Measurements from ENCODE around the gene HS3ST5. TPM values are rescaled to one million over a fixed set of nuclear protein-coding genes. Genes with fewer than 3 reads are reported as not detected.
"Not testable (repeated sequence)": the region's sequence is repeated elsewhere in the genome, so short reads cannot be mapped to it uniquely, and the experiment has no call there.

Gene HS3ST5
- total and polyA plus RNA-seq, 2 donors, result 0.02 to 0.05 TPM

DNA sequence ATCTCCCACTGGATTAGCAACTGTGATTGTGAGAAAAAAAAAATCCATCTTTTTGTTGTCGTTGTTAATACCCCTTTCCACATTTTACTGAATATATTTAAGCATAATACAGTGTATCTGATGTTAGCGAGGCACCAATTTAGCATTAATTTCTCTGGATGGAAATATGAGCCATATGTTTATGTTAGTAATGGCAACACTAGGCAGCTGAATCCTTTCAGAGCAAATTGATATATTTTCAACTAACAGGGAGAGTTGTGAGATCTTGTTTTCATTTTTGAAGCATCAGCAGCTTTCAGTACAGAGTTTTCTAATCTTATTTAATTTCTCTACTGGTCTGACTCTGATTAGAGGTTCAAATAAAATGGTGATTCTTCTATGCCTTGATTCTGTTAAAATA is 287.1 kb downstream of the HS3ST5 start:
- Histone ChIP-seq H3K9me3 (ENCODE audit: control insufficient read depth in 2 of 2, insufficient read depth in 1 of 2, low read length in 1 of 2) (no peaks in the 10 kb centered on the region), H3K4me3 (ENCODE audit: low read length in 2 of 2) (no peak overlapping the region), H3K4me1 (ENCODE audit: control insufficient read depth in 2 of 2, insufficient read depth in 2 of 2, low read length in 2 of 2) (no peaks in the 10 kb centered on the region), H3K27ac (ENCODE audit: low read depth in 1 of 2, low read length in 1 of 2) (no peak overlapping the region), H3K36me3 (ENCODE audit: control insufficient read depth in 2 of 2, insufficient read depth in 2 of 2, low read length in 1 of 2) (no peaks in the 10 kb centered on the region), H3K27me3 (ENCODE audit: control insufficient read depth in 2 of 2, insufficient read depth in 1 of 2, low read length in 1 of 2) (no peaks in the 10 kb centered on the region)
- DNase-seq (ENCODE audit: low read depth in 6 of 9, low spot score in 9 of 9), result no peak
- WGBS, result 90% methylated on average over 2 of the region's 2 CpGs

DNA sequence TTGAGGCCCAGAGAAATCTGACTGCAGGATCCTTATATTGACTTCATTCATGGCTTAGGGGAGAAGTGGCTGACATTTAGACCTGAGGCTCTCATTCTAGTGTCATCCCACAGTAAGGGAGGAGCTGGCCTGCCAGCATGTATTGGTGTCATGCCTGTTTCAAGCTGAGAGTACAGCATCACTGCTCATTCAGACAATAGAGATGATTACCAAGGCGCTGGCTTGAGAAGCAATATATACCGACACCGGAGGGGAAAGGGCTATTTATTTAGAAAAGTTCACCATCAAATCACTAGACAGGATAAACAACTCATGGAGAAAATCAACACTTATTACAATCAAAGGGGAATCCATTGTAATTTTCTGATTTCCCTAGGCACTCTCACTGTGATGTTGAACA is 287.5 kb downstream of the HS3ST5 start:
- 94% methylated on average over 3 of the region's 3 CpGs for WGBS
- no peak overlapping the region for H3K27ac ChIP-seq (ENCODE audit: low read depth in 1 of 2, low read length in 1 of 2)
- no peaks in the 10 kb centered on the region for H3K36me3 ChIP-seq (ENCODE audit: control insufficient read depth in 2 of 2, insufficient read depth in 2 of 2, low read length in 1 of 2)
- no peaks in the 10 kb centered on the region for H3K4me1 ChIP-seq (ENCODE audit: control insufficient read depth in 2 of 2, insufficient read depth in 2 of 2, low read length in 2 of 2)
- H3K4me3 ChIP-seq (ENCODE audit: low read length in 2 of 2), result no peak overlapping the region
- DNase-seq (ENCODE audit: low read depth in 6 of 9, low spot score in 9 of 9), result no peak
- no peaks in the 10 kb centered on the region for H3K9me3 ChIP-seq (ENCODE audit: control insufficient read depth in 2 of 2, insufficient read depth in 1 of 2, low read length in 1 of 2)
- no peaks in the 10 kb centered on the region for H3K27me3 ChIP-seq (ENCODE audit: control insufficient read depth in 2 of 2, insufficient read depth in 1 of 2, low read length in 1 of 2)

DNA sequence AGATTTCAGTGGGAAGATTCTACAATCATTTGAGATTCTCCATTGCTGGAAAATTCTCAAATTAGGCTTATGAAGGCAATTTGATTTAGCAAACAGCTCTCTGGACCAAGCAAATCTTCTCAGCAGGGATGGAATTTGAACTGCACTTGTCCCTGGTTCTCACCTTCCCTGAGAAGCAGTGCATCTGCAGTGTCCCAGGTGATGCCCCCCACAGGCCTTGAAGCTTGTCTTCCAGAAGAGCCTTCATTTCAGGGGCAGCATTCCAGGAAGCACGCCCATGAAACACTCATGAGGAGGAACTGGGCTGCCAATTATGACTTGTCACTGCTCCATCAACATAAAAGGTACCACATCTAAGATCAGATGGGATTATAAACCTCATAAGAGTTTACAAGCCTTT is 289.0 kb downstream of the HS3ST5 start:
- Histone ChIP-seq H3K4me3 (ENCODE audit: low read length in 2 of 2) (no peak overlapping the region), H3K9me3 (ENCODE audit: control insufficient read depth in 2 of 2, insufficient read depth in 1 of 2, low read length in 1 of 2) (no peaks in the 10 kb centered on the region), H3K27me3 (ENCODE audit: control insufficient read depth in 2 of 2, insufficient read depth in 1 of 2, low read length in 1 of 2) (no peaks in the 10 kb centered on the region), H3K36me3 (ENCODE audit: control insufficient read depth in 2 of 2, insufficient read depth in 2 of 2, low read length in 1 of 2) (no peaks in the 10 kb centered on the region), H3K27ac (ENCODE audit: low read depth in 1 of 2, low read length in 1 of 2) (no peak overlapping the region), H3K4me1 (ENCODE audit: control insufficient read depth in 2 of 2, insufficient read depth in 2 of 2, low read length in 2 of 2) (no peaks in the 10 kb centered on the region)
- DNase-seq (ENCODE audit: low read depth in 6 of 9, low spot score in 9 of 9), result no peak
- WGBS, result 80% methylated on average over 1 of the region's 1 CpG

DNA sequence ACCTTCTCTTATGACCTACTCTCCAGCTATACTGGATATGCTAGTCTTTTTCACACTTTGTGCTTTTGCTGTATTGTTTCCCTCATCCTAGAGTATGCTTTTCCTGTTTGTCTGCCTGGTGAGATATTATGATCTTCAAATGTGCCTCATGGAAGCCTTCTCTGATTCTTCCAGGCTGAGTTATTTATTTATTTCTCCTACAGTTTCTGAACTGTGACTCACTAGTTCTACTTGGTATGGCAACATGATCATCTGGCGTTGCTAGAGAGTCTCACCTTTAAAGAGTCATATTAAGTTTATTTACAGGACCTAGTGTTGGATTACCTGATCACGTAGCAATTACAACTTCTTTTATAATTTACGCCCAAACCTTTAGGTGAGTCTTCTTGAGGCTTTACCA is 290.7 kb downstream of the HS3ST5 start:
- Histone ChIP-seq H3K36me3 (ENCODE audit: control insufficient read depth in 2 of 2, insufficient read depth in 2 of 2, low read length in 1 of 2) (no peaks in the 10 kb centered on the region), H3K4me1 (ENCODE audit: control insufficient read depth in 2 of 2, insufficient read depth in 2 of 2, low read length in 2 of 2) (no peaks in the 10 kb centered on the region), H3K27ac (ENCODE audit: low read depth in 1 of 2, low read length in 1 of 2) (no peak overlapping the region), H3K9me3 (ENCODE audit: control insufficient read depth in 2 of 2, insufficient read depth in 1 of 2, low read length in 1 of 2) (no peaks in the 10 kb centered on the region), H3K27me3 (ENCODE audit: control insufficient read depth in 2 of 2, insufficient read depth in 1 of 2, low read length in 1 of 2) (no peaks in the 10 kb centered on the region), H3K4me3 (ENCODE audit: low read length in 2 of 2) (no peak overlapping the region)
- WGBS, result 99% methylated on average over 3 of the region's 3 CpGs
- no peak for DNase-seq (ENCODE audit: low read depth in 6 of 9, low spot score in 9 of 9)

DNA sequence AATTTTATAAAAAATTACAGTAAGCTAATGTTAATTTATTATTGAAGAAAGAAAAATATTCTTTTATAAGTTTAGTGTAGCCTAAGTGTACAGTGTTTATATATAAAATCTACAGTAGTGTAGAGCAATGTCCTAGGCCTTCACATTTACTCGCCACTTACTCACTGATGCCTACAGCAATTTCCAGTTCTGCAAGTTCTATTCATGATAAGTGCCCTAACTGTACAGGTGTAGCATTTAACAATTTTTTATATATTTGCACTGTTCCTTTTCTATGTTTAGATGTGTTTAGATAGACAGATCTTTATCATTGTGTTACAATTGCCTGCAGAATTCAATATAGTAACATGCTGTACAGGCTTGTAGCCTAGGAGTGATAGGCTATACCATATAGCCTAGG is 291.8 kb downstream of the HS3ST5 start:
- H3K4me1 ChIP-seq (ENCODE audit: control insufficient read depth in 2 of 2, insufficient read depth in 2 of 2, low read length in 2 of 2), result no peaks in the 10 kb centered on the region
- no peak overlapping the region for H3K27ac ChIP-seq (ENCODE audit: low read depth in 1 of 2, low read length in 1 of 2)
- H3K9me3 ChIP-seq (ENCODE audit: control insufficient read depth in 2 of 2, insufficient read depth in 1 of 2, low read length in 1 of 2), result no peaks in the 10 kb centered on the region
- no peaks in the 10 kb centered on the region for H3K27me3 ChIP-seq (ENCODE audit: control insufficient read depth in 2 of 2, insufficient read depth in 1 of 2, low read length in 1 of 2)
- DNase-seq (ENCODE audit: low read depth in 6 of 9, low spot score in 9 of 9), result no peak
- WGBS, result 97% methylated on average over 1 of the region's 1 CpG
- no peak overlapping the region for H3K4me3 ChIP-seq (ENCODE audit: low read length in 2 of 2)
- no peaks in the 10 kb centered on the region for H3K36me3 ChIP-seq (ENCODE audit: control insufficient read depth in 2 of 2, insufficient read depth in 2 of 2, low read length in 1 of 2)

DNA sequence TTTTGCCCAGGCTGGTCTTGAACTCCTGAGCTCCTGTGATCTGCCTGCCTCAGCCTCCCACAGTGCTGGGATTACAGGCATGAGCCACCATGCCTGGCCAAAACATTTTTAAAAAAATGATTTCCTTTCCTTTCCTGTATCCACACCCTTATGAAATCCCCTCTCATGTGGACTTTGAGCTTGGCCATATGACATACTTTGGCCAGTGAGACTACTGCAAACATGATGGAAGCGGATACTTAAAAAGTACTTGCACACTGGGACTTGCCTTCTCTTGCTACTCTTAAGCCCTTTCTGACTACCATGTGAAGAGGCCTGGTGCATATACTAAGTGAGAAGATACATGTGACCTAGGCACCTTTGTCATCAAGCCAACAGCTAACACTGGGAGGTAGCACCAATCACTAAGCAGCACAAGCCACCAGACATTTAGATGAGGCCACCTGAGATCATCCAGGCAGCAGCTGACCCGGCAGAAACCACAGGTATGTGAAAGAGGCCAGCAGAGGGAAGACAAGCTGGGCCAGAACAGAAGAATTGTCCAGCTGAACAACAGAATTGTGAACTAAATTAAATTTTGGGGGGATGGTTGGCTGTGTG is 293.4 kb downstream of the HS3ST5 start:
- Histone ChIP-seq H3K27ac (ENCODE audit: low read depth in 1 of 2, low read length in 1 of 2) (no peak overlapping the region), H3K4me3 (ENCODE audit: low read length in 2 of 2) (no peak overlapping the region), H3K36me3 (ENCODE audit: control insufficient read depth in 2 of 2, insufficient read depth in 2 of 2, low read length in 1 of 2) (no peaks in the 10 kb centered on the region), H3K4me1 (ENCODE audit: control insufficient read depth in 2 of 2, insufficient read depth in 2 of 2, low read length in 2 of 2) (no peaks in the 10 kb centered on the region), H3K9me3 (ENCODE audit: control insufficient read depth in 2 of 2, insufficient read depth in 1 of 2, low read length in 1 of 2) (no peaks in the 10 kb centered on the region), H3K27me3 (ENCODE audit: control insufficient read depth in 2 of 2, insufficient read depth in 1 of 2, low read length in 1 of 2) (no peaks in the 10 kb centered on the region)
- no peak for DNase-seq (ENCODE audit: low read depth in 6 of 9, low spot score in 9 of 9)
- WGBS, result 95% methylated on average over 2 of the region's 2 CpGs

DNA sequence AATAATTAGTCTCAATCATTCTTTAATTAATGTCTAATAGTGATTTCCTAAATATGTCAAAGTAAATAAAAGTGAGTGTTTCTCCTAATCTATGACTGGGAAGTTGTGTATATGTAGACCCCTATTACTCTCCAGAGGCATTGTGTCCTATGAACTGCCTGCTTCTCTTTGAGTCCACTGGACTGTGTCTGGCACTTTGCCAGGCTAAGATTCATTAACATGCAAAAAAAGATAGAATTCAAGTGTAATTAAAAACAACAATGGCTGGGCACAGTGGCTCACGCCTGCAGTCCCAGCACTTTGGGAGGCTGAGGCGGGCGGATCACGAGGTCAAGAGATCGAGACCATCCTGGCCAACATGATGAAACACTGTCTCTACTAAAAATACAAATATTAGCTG is 298.3 kb downstream of the HS3ST5 start:
- WGBS, result 95% methylated on average over 5 of the region's 5 CpGs
- DNase-seq (ENCODE audit: low read depth in 6 of 9, low spot score in 9 of 9); H3K4me1 ChIP-seq (ENCODE audit: control insufficient read depth in 2 of 2, insufficient read depth in 2 of 2, low read length in 2 of 2); H3K27ac ChIP-seq (ENCODE audit: low read depth in 1 of 2, low read length in 1 of 2); H3K36me3 ChIP-seq (ENCODE audit: control insufficient read depth in 2 of 2, insufficient read depth in 2 of 2, low read length in 1 of 2); H3K4me3 ChIP-seq (ENCODE audit: low read length in 2 of 2); H3K27me3 ChIP-seq (ENCODE audit: control insufficient read depth in 2 of 2, insufficient read depth in 1 of 2, low read length in 1 of 2); H3K9me3 ChIP-seq (ENCODE audit: control insufficient read depth in 2 of 2, insufficient read depth in 1 of 2, low read length in 1 of 2): not testable (repeated sequence)

DNA sequence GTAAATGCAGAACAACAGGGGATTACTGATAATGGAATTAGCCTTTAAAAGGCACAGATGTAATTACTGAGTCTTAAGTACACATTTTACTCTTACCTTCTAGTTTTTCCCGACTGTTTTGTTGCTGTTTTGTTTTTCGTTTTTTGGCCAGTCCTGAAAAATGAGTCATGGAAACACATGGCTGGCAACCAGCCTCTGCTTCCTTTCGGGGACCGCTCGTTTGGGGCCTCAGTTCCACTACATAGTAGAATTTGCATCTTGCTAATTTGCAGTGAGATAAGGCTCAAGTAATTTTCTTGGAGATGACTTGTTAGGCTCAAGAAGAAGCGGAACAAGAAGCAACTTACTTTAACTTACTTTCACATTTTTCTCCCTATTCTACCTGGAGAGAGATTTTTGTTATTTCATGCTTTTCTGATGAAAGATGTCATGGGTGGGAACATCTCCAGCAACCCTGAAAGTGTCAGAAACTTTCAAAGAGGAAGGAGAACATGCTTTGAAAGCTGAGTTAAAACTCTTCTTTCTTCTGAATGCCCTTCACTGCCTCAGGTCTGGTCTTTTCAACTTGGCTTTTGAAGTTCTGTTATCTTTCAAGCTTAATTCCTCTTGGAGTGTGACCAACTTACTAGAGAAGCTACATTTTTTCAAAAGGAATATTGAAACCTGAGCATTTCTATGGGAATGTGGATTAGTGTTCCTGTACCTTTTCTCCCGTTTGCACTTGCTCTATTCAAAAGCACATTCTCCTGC is 300.4 kb downstream of the HS3ST5 start:
- peak in 1 of 9 donors; percentile 1 for DNase-seq (ENCODE audit: low read depth in 6 of 9, low spot score in 9 of 9)
- H3K4me1 ChIP-seq (ENCODE audit: control insufficient read depth in 2 of 2, insufficient read depth in 2 of 2, low read length in 2 of 2), result no peaks in the 10 kb centered on the region
- H3K4me3 ChIP-seq (ENCODE audit: low read length in 2 of 2), result no peak overlapping the region
- H3K9me3 ChIP-seq (ENCODE audit: control insufficient read depth in 2 of 2, insufficient read depth in 1 of 2, low read length in 1 of 2), result no peaks in the 10 kb centered on the region
- H3K27me3 ChIP-seq (ENCODE audit: control insufficient read depth in 2 of 2, insufficient read depth in 1 of 2, low read length in 1 of 2), result no peaks in the 10 kb centered on the region
- no peaks in the 10 kb centered on the region for H3K36me3 ChIP-seq (ENCODE audit: control insufficient read depth in 2 of 2, insufficient read depth in 2 of 2, low read length in 1 of 2)
- WGBS, result 90% methylated on average over 7 of the region's 7 CpGs
- H3K27ac ChIP-seq (ENCODE audit: low read depth in 1 of 2, low read length in 1 of 2), result no peak overlapping the region

DNA sequence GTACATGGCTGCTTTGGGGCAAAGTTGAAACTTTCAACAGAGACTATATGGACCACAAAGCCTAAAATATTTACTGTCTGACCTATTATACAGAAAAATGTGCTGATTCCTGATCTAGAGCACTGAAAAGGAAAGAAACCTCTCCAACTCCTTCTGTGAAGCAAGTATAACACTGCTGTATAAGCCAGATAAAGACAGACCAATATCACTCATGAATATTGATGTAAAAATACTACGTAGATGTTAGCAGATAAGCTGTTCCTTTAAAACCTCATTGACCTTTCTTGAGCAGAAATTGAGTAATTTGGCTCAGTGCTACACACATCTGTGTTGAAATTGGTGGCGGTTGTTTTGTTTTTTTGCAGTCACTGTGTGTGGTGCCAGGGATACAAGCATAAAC is 302.0 kb downstream of the HS3ST5 start:
- no peak for DNase-seq (ENCODE audit: low read depth in 6 of 9, low spot score in 9 of 9)
- Histone ChIP-seq H3K36me3 (ENCODE audit: control insufficient read depth in 2 of 2, insufficient read depth in 2 of 2, low read length in 1 of 2) (no peaks in the 10 kb centered on the region), H3K4me1 (ENCODE audit: control insufficient read depth in 2 of 2, insufficient read depth in 2 of 2, low read length in 2 of 2) (no peaks in the 10 kb centered on the region), H3K27me3 (ENCODE audit: control insufficient read depth in 2 of 2, insufficient read depth in 1 of 2, low read length in 1 of 2) (no peaks in the 10 kb centered on the region), H3K27ac (ENCODE audit: low read depth in 1 of 2, low read length in 1 of 2) (no peak overlapping the region), H3K4me3 (ENCODE audit: low read length in 2 of 2) (no peak overlapping the region), H3K9me3 (ENCODE audit: control insufficient read depth in 2 of 2, insufficient read depth in 1 of 2, low read length in 1 of 2) (no peaks in the 10 kb centered on the region)
- WGBS, result 75% methylated on average over 2 of the region's 2 CpGs

Data from thymus (tissue), 11 donors.